ENCODE measurements around the gene CAPN13.

Gene CAPN13, protein sequence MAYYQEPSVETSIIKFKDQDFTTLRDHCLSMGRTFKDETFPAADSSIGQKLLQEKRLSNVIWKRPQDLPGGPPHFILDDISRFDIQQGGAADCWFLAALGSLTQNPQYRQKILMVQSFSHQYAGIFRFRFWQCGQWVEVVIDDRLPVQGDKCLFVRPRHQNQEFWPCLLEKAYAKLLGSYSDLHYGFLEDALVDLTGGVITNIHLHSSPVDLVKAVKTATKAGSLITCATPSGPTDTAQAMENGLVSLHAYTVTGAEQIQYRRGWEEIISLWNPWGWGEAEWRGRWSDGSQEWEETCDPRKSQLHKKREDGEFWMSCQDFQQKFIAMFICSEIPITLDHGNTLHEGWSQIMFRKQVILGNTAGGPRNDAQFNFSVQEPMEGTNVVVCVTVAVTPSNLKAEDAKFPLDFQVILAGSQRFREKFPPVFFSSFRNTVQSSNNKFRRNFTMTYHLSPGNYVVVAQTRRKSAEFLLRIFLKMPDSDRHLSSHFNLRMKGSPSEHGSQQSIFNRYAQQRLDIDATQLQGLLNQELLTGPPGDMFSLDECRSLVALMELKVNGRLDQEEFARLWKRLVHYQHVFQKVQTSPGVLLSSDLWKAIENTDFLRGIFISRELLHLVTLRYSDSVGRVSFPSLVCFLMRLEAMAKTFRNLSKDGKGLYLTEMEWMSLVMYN

DNA sequence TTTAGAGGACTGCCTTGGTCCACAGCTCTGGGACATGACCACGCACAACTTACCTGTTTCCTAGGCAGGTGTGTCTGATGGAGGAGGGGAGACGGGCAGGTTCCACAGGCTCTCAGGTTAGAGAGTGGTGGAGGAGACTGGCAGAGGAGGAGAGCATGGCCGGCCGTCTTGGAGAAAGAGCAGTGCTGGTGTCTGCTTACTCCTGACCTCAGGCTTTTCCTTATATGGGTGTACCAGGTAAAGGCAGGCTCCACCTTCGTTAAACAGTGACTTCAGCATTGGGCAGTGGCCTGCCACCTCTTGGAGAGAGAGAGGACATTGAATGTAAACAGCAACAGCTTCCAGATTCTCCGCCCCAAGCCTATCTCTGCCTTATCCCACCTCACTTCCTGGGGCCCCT lies at the start of gene CAPN13:
Gene CAPN13 (minus strand): TSS at position 198 of the 400 bp plus-strand sequence. CDS start 20,121 bp downstream, outside the sequence.
- DNase-seq, result no peak

- no peak for DNase-seq
These were observed 40.6 kb upstream of the CAPN13 start for GRCh38 chr2:30847841-30848240.

GRCh38 chr2:30847329-30847728 lies 40.1 kb upstream of the CAPN13 start:
- DNase-seq, result no peak

DNA sequence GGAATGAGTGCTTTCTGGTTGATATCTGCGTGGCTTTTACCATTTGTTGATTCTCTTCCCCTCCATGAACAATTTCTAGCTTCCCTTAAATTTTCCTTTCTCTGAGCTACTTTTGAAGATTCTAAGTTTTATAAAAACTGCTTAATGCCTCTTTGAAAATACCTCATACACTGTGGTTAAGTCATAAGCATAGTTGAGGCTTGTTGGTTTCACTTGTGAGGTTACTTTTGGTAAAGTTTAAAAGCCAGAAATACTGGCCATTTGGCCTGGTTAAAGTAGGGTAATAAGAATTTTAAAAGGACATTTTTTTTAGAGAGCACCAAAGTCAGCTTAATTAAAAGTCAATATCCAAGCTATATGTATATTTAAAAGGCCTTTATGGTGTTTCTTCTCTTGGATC lies 21.3 kb upstream of the CAPN13 start:
- no peak for DNase-seq

- no peak for DNase-seq
These were observed 19.7 kb upstream of the CAPN13 start for GRCh38 chr2:30826916-30827315.

DNA sequence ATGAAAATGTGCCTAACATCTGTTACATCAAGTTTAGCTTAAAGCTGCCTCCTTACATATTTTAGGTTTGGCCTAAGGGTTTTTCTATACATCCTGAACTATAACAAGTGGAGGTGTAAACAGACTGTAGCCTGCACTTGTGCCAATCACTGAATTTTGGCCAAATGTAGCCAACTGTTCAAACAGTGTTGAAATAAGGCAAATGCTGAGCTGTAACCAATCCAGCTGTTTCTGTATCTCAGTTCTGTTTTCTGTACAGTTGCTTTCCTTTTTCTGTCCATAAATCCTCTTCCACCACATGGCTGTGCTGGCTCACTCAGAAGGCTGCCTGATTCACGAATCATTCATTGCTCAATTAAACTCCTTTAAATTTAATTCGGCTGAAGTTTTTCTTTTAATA lies 19.2 kb upstream of the CAPN13 start:
- DNase-seq, result no peak

DNA sequence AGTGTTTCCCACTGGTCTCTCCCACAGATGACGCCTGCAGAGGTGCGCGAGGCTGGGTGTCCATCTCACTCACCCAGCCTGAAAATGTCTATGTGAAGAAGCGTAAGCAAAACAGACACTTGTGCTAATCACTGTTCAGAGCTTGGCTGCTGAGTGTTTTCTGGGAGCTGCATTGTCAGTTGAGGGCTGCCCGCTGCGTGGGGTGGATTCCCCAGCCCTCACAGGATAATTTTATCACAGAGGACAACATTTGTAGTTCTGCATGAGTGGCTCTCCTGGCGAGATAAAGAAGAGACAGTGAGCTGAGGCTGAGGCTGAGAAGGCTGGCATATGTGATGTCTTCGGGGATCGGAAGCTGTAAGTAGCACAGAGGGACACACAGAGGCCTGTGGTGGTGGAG lies 16.2 kb upstream of the CAPN13 start:
- DNase-seq, result no peak

DNA sequence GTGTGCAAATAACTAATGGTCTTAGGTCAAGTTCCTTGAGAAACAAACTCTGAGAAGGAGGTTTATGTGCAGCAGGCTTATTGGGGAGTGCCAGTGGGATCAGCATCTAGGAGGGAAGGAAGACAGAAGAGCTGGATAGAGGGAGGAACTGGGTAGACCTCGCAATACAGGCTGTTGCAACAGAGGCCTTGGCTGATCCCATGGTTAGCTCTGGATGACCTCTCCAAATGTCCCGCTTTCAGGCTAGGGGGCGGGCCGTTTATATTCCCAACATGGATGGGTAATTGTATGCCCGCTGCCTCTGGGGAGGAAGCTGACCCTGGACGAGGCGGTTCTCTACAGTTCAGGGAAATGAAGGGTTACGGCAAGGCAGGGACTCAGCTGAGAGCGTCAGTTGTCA lies 14.7 kb upstream of the CAPN13 start:
- DNase-seq, result no peak

DNA sequence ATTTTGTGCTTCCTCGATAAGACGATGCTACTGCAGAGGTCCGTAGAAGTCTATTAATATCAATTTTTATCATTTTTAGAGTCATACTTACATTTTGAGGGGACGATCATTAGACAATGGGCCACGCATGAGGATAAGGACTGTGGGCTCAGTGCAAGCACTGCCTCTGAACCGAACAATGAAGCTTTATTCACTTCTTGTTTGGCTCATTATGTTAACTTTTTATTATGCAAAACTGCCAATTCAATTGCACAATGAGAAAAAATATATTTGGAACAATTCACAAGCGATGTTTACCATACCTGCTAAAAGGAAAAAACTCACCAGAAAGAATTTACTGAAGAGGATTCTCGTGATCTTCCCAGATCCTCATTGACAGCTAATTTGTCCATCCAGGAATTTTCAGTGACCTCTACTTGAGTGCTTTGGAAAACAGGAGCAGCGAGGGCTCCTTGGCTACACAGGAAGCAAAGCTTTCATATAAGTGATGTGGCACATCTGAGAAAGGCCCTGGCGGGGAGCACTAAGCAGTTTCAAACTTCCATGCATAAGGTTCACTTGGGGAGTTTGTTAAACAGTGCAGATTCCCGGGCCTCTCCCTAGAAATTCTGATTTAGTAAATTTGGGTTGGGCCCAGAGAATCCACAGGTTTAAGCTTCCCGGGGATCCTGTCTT lies 13.3 kb upstream of the CAPN13 start:
- no peak for DNase-seq

DNA sequence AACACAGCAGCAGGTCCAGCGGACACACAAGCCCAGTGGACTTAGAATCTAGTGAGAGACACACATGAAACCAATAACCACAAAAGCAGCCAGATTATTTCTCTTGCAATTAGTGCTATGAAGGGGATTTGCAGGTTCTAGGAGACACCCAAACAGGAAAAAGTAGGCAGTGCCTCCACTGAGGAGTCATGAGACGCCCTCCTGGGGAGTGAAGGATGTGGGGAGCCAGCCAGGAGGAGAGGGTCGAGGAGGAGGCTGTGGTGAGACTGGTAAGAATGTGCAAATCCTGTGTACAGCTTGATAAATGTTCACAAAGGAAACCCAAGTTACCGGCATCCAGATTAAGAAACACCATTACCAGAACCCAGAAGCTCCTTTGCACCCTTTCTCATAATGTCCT lies 2.7 kb upstream of the CAPN13 start:
- no peak for DNase-seq

DNA sequence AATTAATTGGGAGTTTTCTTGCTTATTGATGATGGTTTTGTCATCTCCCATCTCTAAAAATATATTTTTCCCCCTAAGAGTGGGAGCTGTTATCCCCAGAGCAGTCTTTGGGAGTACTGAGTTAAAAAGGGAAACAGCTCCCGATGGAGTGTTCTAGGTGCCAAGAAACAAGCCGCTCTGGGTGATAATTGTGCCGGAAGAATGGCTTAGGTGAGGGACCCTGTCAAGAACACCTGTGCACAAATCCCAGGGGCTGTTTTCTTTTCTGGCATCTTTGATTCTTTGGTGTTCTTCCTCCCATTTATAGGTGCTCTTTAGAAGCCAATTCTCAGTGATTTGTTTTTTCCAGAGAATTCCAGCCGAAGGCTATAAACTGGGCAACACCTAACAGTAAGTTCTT lies 1.4 kb upstream of the CAPN13 start:
- no peak for DNase-seq

DNA sequence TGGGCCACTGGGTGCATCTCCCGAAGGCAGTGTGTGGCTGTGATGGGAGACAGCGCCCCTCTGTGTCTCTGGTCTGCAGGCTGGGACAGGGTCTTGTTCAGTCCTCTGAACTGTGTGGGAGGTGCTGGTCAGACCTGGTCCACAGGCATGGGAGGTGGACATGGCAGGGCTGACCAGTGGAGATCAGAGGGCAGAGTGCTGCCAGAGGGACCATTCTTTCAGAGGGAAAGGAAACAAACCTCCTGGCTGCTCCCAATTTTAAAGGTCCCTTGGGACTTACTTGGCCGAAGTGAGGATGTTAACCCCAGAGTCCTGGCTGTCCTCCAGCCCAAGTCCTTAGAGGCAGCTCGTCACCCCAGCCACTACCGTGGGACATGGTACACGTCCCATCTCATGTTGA lies 4.0 kb downstream of the CAPN13 start:
- no peak for DNase-seq

DNA sequence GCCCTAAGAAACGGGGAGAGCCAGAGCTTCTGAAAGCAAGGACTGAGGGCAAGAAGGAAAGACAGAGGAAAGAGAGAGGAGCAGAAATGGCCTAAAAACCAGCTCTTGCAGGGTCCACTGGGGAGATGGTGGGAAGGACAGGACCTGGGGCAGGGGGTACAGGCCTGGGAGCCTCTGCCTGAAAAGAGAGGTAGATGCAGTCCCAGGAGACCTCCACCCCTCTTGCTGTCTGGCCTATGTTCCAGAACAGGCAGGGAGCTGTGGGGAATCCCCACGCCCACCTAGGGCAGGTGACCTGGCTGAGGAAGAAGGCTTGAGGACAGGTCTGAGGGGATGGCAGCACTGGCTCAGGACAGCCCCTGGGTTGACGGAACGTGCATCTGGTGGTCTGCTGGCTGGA lies 4.6 kb downstream of the CAPN13 start:
- no peak for DNase-seq

GRCh38 chr2:30801821-30802455 lies 5.3 kb downstream of the CAPN13 start:
- no peak for DNase-seq

DNA sequence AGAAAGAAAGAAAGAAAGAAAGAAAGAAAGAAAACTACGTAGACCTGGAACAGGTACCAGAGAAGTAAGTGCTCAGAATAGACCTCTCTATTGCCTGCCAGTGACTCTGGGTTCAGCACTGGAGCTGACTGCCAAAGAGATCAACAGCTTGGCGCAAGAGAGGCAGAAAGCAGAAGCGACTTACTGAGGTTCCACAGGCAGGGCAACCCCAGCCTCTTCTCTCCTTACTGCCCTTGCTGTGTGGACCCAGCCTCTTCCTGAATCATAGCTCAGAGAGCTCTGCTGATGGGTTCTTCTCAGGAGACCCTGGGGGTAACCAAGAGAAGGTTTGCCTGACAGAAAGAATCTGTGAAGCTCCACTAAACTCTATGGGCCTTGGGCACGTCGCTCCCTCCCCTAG lies 7.1 kb downstream of the CAPN13 start:
- DNase-seq, result no peak

DNA sequence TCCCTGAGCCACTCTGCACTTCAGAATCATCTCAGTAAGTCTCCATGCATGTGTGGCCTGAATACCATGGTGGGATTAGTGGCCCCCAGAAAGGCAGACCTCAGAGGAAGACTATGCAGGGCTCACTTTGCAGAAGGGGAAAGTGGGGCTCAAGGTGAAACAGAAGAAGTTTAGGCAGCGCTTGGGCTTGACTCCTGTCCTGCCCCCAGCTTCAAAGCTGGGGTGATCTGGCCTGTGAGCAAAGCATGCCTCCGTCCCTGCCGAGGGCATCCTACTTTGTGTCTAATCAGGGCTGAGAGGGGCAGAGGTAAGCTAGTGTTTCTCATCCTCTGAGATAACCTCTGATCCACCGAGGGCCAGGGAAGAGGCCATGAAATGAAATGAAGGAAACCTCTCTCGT lies 7.9 kb downstream of the CAPN13 start:
- DNase-seq, result no peak

- DNase-seq, result no peak
These were observed 8.7 kb downstream of the CAPN13 start for GRCh38 chr2:30798536-30798991.

- DNase-seq, result no peak
These were observed 9.7 kb downstream of the CAPN13 start for GRCh38 chr2:30797381-30798015.

- no peak for DNase-seq
These were observed 10.5 kb downstream of the CAPN13 start for GRCh38 chr2:30796699-30797098.

DNA sequence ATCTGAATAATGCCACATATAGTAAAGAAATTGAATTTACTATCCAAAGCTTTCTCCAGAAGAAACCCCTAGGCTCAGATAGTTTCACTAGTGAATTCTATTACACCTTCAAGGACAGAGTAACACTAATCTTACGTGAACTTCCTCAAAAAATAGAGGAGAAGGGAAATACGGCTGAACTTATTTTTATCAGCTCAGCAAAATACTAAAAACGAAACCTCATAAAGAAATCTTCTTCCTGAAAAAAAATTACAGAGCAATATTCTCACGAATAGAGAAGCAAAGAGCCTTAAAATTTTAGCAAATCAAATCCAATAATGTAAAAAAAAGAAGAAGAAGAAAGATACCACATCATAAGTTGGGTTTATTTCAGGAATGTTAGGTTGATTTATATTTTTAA lies 14.7 kb downstream of the CAPN13 start:
- DNase-seq, result no peak

DNA sequence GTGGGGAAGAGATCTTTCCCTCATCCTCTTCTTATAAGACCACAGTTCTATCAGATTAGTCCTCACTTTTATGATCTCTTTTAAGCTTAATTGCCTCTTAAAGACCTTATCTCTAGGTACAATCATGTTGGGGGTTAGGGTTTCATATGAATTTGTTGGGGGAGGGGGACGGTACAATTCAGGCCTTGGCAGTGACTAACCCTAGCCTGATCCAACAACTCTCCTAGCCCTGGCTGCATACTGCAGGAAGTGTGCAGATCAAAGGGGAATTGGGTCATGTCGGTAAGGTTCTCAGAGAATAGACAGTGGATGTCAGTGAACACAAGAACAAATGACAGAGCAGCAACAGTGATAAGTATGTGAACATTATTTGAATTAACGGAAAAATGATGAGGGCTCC lies 16.4 kb downstream of the CAPN13 start:
- DNase-seq, result no peak

DNA sequence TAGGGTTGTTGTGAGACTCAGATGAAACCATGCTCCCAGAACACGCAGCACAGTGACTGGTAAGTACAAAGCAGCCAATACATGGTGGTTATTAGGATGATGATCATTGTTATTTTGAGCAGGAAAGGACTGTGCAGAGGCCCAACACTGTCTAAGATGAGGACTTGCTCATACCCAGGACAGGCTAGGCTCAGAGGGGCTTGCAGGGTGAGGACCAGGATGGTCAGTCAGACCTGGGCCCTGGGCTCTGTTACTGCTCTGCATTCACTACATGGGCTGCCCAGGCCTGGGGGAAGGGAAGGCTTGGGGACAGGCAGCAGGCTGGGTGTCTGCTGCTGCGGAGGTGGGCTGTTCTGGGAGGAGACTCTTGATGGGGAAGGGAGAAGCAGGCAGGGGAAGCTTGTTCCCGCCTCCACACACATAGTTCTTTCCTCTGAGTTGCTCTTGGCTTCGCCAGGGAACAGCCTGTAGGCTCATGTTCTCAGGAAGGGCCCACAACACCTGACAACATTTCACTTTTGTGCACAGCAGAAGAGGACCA lies 17.5 kb downstream of the CAPN13 start:
- no peak for DNase-seq

Measured in DMS 273 treated with DMSO at 0.1 percent for 48 hours (cell line).